Right renal pelvis (tissue), 4 donors: ENCODE results near the gene DNAH8. TPM values are rescaled to one million over a fixed set of nuclear protein-coding genes. Genes with fewer than 3 reads are reported as not detected.

ENCODE experiments used
- DNase-seq, 4 donors: peaks; one replicate each; pipeline ENCODE4 v3.0.0-alpha.2; 2013; ENCODE audit warnings: low read depth in 4 of 4, low spot score in 3 of 4, missing footprints in 1 of 4
- polyA plus RNA-seq, 4 donors: library from polyadenylated mRNA; unstranded; fragments of 120-200 nt; gene quantifications; one replicate each; pipeline ENCODE4 v1.2.1, GENCODE V29; 2013; ENCODE audit not compliant: insufficient read length in 4 of 4

The DNAH8 gene
- polyA plus RNA-seq, 4 donors, result 0.17 to 0.49 (median 0.26) TPM

DNA sequence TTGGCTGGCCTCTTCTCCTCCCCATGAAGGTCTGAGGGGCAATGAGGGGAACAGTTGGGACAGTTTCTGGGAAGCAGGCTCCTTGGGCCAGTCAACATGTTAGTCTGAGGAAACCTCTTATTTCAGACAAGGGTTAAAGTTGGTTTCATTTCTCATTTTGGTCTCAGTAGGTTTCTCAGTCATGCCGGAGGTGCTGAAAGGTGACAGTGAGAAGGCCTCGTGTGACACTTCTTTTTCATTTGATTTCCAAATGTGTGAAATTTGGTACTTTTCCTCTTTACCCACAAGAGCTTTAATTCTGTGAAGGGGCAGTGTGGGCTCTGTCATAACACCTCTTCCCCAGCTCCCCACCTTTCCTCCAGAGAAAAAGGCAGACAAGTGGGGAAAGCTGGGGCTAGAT lies 326.0 kb downstream of the DNAH8 start:
- no peak for DNase-seq

DNA sequence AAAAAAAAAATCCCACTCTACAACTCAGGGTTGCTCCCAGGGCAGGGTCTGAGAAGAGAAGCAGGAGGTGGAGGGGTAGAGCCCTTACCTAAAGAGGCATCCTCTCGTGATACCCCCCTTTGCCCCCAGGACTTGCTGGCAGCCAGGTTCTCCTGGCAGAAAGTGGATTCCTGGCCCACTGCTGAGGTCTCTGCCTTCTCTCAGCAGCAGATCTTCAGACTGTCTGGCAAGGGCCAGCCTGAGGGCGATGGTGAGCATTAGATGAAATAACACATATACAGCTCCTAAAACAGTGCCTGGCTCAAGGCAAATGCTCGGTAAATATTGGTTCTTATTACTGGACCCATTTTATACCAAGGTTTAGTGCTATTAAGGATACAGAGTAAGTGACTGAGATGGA lies 328.7 kb downstream of the DNAH8 start:
- no peak for DNase-seq

DNA sequence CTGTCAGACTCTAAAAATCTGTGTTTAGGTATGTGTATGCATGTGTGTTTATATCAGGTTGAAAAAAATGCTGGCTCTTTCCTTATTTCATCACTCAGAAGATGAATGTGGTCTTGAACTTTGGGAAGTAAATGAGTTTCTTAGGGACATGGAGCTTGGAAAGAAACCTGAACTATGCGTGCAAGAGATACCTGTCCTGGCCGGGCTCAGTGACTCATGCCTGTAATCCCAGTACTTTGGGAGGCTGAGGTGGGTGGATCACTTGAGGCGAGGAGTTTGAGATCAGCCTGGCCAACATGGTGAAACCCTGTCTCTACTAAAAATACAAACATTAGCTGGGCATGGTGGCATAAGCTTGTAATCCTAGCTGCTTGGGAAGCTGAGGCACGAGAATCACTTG lies 329.1 kb downstream of the DNAH8 start:
- no peak for DNase-seq

DNA sequence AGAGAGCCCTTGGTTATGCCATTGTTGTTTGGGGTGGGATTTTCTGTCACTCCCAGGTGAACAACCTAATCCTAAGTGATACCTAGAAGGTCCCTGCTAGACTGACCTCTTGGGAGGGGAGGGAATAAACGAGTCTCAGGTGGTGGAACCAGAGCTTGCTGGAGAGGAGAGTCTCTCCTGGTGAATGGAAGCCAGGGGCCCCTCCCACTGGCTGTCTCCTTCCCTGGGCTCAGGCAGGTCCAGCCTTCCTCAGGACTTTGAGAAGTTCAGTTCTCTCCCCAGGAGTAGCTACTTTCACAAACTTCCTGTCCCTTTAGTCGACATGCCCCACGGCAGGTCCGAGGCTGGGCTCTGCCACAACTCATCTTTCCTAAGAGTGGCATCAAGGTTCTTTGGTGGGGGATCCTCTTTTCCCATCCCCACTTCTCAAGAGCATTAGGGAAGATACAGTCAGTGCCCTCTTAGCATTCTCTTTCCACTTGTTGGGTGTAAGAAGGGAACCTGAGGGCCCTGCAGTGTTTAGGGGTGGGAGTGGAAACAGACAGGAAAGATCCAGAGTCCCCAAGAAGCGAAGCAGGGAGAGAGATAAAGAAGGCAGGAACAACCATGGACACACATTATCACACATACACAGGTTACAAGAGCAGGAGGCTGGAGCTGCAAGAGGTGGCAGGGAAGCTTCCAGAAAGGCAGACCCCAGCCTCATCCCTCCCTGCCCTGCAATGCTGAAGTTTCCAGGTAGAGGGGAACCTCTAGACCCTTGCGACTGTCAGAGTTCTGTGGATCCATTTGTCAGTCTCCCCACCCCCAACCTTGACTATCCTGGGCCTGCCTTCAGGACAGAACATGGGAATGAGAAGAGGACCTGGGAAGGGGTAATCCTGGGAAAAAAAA lies 332.6 kb downstream of the DNAH8 start:
- no peak for DNase-seq

DNA sequence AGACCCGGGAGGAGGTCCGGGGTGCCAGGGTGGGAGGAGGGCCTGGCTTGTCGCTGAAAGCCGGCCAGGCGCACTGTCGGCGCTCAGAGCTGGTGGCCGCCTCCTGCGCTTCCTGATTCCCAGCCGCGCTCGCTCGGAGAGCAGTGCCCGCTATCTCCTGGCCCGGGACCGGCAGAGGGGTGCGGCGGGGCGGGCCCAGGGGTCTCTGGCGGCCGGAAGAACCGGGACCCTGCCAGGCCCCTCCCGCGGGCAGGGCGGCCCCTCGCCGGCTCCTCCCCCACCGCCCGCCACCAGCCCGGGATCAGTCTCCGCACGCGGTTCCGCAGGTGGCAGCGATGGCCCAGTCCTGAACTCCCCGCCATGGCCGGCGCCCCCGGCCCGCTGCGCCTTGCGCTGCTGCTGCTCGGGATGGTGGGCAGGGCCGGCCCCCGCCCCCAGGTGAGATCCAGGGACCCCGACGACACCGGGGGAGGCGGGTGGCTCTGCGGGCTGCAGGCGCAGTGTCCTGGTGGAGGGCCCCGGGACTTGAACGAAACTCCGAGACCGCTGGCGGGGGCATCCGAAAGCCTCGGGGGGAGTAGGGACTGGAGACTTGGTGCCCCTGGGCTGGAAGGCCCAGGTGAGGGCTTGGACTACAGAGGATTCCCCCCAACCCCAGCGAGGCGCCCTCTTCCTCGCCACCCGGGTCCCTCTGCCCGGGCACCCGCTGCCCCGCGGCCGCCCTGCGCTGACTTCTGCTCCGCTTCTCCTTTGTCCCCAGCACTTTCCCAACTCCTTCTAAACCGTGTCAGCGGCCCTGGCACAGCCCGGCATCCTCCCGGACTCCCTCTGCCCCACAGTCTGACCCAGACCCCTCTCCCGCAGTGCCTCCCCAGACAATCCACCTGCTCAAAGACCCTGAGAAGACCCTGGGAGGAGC lies 333.6 kb downstream of the DNAH8 start, which contains the start of gene GLP1R:
Gene GLP1R (plus strand): TSS at position 301 of the 919 bp plus-strand sequence. CDS start 60 bp downstream, at position 361.
- no peak for DNase-seq

DNA sequence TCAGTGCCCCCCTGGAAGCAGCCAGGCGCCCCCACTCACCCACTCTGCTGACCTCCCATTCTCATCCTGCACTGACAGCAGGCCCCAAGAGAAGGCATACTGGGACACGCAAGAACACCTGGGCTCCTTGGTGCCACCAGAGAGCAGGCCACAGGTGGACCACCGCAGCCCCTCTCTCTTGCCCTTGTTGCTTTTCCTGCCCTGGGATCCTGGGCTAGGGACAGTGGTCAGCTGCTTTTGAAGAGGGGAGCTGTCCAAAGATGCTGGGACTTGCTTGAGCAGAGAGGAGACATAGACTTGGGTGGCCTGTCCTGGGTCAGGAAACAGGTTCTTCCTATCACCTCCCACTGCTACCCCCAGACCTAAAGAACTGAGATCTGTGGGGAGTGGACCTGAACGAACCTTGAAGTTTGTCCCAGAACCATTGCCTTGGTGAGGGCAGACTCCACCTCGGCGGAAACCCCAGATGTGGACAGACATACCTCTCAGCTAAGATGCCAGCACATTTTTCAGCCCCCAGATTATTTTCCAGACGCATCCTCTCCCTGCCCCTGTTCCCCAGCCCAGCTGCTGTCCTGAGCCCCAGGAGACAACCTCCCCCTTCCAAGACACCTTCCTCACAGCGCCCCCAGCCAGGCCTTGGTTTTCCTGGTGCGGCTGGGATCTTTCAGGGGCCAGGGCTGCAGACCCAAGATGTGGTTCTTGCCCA lies 334.6 kb downstream of the DNAH8 start:
- no peak for DNase-seq

DNA sequence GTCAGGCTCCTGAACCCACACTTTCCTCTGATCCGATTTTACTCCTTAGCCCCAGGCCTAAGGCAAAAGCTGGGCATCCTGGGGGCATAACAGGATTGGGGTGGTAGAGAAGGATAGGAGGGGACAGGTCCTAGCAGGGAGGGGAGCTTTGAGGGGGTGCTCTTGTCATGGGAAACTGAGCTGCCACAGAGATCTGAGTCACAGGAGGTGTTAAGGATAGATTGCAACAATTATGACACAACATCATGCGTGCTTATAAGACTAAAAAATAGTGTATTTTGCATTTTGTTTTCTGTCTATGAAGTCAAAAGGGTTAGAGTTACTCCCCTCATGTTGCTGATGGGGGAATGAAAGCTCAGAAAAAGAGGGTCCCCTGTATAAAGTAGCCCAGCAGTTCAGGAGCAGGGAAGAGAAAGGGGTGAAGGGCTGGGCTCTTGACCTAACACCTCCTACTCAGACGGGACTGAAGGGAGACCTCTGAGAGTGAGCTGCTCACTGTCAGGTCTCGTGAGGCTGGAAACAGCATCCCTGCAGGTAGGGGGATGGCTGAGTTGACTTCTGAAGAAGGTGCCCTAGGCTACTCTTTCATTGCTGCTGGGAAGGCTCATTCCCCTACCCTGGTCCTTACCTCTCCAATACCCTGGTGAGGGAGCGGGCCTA lies 335.5 kb downstream of the DNAH8 start:
- DNase-seq, result no peak

DNA sequence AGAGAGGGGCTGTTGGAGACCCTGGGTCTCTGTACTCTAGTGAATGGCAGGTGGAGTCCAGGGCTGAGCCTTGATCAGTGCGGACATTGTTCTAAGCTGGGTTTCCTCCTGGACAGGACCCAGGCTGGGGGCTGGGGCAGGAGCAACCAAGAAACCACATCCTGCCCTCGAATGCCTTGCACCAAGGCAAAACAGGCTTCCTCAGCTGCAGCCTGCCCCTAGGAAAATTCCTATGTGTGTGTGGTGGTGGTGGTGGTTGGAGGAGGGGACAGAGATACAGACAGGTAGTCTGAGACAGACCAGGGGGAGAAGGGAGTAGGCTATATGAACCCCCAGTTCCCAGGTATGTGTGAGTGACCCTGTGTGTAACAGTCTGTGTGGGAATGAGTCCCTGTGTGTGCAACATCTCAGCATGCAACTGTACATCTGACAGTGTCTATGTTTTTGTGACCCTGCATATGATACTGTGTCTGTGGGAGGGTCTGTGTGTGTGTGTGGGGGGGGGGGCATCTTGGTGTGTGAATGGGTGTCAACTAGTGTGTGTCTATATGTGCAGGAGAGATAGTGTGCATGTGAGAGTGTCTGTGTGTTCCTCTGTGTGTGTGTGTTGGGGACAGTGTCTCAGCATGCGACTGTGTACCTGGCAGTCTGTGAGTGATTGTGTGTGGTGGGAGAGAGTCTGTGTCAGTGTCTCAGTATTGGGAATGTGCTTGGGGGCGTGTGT lies 336.4 kb downstream of the DNAH8 start:
- no peak for DNase-seq

DNA sequence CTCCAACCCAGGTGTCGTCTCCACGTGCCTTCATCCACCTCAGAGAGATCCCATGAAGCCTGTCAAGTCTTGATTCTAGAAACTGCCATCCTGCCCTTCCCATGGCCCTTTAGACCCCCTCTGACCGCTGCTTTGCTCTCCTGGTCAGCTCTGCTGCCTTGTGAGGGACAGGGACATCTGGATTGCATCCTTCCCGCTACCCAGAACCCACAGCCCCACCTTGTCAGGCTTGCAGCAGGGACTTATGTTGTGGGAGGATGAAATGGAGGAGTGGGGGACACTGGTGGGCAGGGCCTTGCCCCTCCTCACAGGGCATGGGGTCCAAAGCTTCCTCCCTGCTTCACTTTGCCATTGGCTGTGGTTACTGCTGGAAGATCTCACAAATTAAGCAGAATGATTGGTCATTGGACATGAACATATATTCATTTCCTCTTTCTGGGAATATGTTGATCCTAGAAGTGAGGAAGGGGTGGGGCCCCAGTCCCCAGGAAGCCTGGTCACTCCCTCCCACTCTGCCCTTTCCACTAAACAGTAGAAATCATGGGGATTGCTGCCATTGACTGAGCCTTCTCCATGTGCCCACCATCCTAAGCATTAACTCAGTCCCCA lies 338.0 kb downstream of the DNAH8 start:
- no peak for DNase-seq

DNA sequence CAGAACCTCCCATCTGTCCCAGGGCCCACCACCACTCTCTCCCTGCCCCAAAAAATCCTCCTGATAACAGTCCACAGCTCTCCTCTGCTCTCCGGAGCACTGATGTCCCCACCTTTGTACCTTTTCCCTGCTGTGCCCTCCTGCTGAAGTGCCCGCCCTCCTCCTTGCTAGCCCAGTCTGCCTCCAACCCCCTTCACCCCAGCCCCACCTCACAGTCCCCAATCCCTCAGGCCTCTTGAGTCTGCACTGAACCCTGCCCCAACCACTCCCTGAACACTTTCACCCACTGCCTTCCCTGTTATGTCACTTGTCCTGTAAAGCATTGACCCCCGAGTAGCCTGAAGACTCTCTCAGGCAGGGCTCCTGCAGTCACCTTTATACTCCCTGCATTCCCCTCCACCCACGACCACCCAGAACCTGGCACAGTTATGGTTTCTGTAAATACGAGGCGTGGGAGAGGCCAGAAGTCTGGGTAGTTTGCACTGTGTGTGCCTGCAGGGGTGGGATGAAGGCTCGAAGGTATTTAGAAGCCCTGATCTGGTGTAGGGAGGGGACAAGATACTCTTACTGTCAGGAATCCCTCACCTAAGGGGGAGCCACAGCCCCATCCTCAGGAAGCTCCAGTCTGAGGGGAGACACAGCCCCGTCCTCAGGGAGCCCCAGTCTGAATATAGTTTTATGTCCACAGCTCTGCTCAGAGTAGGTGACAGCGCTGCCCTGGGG lies 338.9 kb downstream of the DNAH8 start:
- no peak for DNase-seq

DNA sequence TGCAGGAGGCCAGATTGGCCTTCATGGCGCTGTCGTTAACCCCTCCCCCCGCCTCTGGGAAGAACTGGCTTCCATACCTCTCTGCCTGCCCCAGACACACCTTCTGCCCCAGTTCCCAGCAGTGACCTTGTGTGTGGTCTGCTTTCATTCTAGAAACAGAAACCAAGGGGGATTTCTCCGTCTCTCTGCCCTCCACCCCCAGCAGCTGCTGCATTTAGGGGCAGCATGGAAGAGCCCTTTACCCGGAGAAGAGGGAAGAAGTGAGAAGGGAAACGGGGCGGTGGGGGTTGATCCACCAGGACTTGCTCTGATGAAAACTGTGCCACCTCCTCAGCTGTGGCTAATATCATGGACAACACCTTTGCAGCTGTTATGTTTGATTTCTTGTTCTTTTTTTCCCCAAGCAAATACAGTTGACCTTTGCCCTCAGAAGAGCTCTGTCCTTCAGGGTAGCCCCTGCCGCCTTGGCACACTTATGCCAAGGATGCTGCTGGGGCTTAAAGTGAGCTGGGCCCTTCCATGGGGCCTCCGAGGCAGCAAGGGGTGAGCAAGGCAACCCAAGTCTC lies 339.5 kb downstream of the DNAH8 start:
- no peak for DNase-seq

DNA sequence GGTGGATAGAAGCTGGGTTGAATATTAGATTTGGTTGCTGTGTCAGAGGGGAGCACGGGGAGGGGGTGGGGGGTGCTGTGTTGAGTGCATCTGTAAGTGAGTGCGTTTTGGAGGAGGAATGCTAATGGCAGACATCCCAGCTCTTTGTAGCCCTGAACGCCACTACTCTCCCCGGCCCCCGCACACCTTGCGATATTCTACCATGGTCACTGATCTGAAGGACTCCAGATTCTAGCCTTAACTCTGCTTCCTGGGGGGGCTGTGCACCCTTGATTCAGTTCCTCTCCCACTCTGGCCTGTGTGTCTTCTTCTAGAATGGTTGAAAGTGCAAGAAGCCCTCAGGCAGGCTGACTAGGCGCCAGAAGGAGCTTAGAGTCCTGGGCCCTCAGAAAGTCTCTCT lies 340.6 kb downstream of the DNAH8 start:
- no peak for DNase-seq

DNA sequence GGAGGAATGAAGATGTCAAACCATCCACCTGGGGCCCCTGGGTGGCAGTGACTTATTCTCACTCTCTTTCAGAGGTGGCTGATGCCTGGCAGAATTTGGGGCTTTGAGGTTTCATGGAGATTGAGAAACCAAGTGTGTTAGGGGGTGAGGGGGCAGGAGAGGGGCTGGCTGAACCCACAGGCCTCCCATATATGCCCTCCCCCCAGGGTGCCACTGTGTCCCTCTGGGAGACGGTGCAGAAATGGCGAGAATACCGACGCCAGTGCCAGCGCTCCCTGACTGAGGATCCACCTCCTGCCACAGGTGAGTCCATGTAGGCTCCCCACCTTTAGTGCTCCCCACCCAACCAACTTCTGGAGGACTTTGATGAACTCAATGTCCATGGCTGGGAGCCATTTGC lies 341.1 kb downstream of the DNAH8 start:
- no peak for DNase-seq

DNA sequence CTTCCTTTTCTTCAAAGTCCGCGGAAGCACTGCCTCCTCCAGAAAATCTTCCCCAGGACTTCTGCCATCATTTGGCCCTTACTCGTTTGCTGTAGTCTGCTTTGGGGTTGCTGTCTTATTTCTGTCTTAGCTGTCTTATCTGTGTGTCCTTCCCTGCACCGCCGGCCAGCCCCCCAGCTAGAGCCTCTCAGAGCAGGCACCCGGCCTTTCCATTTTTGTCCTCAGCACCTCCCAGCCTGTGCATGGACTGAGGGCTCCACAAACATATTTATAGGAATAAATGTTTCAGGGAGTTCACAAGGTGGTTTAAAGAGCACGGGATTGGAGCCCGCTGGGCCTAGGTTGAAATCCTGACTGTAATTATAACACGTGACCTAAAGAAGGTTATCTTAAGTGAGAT lies 341.6 kb downstream of the DNAH8 start:
- no peak for DNase-seq

DNA sequence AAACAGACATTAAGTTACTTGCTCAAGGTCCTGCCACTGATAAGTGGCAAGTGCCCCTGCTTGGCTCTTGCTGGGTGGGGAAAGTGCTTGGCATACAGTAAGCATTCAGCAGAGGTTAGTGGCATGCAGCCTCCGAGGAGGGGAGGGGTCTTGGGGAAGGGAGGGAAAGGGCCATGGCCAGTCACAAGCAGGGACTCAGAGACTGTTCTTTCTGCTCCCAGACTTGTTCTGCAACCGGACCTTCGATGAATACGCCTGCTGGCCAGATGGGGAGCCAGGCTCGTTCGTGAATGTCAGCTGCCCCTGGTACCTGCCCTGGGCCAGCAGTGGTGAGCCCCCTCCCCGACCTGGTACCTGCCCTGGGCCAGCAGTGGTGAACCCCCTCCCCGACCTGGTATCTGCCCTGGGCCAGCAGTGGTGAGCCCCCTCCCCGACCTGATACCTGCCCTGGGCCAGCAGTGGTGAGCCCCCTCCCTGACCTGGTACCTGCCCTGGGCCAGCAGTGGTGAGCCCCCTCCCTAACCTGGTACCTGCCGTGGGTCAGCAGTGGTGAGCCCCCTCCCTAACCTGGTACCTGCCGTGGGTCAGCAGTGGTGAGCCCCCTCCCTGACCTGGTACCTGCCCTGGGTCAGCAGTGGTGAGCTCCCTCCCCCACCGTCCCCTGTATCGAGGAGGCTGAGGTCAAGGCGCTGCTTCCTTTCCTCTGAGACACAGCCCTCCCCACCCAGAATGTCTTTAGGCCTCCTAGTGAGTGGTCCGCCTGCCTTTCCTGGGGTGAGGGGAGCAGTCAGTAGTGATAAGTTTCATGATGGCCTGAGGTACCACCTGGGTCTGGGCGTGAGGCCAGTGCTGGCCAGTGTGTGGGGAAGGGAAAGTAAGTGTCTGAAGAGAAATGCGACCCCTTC lies 342.4 kb downstream of the DNAH8 start:
- no peak for DNase-seq

DNA sequence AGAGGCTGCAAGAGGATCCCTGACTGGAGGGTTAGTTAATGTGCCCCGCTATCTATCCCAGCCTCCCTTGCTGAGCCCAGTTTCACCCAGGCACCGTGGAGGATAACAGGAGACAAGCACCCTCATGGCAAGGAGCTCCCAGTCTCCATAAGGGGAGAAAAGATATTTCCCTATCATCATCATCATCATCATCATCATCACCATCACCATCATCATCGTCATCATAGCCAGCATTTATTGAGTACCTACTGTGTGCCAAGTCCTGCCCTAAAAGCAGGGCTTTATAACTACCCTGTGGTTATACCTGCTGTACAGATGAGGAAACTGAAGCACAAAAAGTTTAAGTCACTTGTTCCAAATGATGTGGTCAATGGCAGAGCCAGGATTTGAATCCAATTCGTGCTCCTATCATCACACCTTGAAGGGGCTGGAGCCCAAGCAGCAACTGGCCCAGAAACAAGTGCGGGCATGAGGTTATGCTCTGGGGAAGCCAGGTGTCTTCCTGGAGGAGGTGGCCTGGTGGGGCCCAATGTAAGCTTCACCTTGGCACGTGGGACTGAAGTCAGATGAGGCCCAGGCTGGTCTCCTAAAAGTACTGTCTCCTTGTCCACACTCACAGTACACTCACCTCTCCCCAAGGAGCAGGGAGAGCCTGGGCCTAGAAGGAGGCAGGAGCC lies 343.5 kb downstream of the DNAH8 start:
- no peak for DNase-seq
